Measurements from ENCODE around the gene CERS3.

Gene CERS3

GRCh38 chr15:100528833-100529428 lies at the start of gene CERS3:
CERS3 (minus strand) TSS chr15:100528950; CDS start chr15:100501849, 27,101 bp downstream.
- DNase-seq (ENCODE audit: low read depth in 3 of 3) = no peak

GRCh38 chr15:100573526-100573925 lies 44.8 kb upstream of the CERS3 start:
- DNase-seq (ENCODE audit: low read depth in 3 of 3) = no peak

GRCh38 chr15:100572362-100572983 lies 43.7 kb upstream of the CERS3 start:
- no peak for DNase-seq (ENCODE audit: low read depth in 3 of 3)

DNA sequence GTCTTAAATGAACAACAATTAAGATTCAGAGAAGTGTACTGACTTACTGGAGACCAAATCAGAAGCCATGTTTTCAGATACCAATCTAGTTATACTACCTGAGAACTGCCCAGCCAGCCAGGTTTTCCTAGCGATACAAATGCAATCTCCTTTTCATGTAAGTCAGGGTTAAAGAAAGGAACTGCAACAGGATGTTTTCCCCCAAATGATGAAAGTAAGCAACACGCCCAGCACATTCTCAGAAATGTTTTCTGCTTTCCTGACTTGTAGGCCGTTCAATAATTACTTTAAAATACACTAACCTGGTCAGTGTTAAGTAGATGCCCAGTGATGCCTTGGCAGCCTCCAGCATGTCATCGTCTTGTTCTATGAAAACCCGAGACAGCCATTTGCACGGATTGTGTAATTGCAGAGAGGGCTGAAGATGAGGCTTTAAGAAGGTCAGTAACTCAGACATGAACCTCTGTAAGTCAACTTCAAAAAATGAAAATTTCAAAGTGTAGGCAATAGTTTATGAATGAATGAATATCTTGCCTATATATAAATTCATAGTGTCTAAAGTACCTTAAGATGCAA lies 42.9 kb upstream of the CERS3 start:
- no peak for DNase-seq (ENCODE audit: low read depth in 3 of 3)

DNA sequence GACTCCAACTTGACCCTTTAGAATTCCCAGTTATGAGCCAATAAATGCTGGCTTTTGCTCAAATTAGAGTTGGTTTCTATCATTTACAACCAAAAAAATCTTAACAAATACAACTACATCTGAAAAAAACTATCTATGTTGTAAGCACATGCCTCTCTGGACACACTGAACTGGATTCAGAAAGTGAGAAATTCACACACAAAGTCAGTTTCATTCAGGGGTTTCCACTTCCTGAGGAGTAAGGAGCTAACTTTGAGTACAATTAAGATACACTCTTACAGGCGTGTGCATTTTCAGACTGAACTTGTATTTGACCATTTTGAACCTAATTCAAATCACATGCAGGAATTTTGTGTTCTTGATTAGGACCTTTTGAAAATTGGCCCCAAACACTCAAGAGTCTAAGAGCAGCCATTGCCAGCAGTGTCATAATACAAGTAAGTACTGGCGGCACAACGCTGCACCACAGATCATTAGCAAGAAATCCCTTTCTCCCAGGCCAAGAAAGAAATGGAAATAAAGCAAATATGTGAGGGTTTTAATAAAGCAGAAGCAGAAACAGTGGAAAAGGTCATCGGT lies 42.1 kb upstream of the CERS3 start:
- DNase-seq (ENCODE audit: low read depth in 3 of 3) = no peak

DNA sequence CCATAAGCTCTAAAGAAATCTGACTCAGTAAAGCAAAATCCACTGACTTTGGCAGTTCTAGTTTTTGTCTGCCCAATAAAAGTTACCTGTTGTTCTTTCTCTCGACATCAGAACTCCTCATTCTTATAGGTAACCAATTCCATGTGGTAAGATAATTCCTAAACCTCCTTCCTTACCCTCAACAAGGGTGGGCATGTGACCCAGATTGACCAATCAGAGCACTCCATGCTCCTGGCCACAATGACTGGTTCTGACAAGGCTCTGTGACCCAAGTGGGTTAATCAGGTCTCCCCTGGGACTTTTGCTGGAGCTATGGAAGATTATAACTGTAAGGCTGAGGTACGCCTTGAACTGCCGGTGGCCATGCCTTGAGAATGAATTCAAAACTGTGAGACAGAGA lies 41.5 kb upstream of the CERS3 start:
- no peak for DNase-seq (ENCODE audit: low read depth in 3 of 3)

DNA sequence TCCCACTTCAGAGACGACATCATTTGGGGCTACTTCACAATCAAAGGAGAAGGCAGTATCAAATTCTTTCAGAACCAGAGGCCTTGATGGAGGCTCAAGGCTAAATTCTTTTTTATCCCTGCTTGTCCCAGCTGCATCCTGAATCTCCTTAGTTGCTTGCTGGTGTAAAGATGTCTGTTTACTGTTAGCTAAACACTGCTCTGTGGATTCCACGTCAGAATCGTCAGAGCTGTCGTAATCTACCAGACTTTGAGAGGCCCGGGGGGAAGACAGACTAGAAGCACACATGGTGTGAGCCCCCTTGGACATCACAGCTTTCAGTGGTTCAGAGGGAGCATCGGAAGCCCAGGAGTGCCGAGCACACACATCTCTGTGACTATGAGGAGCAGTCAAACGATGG lies 40.6 kb upstream of the CERS3 start:
- no peak for DNase-seq (ENCODE audit: low read depth in 3 of 3)

- DNase-seq (ENCODE audit: low read depth in 3 of 3) = no peak
Measured at GRCh38 chr15:100566850-100567628, 38.3 kb upstream of the CERS3 start.

- DNase-seq (ENCODE audit: low read depth in 3 of 3) = no peak
Measured at GRCh38 chr15:100565591-100565990, 36.8 kb upstream of the CERS3 start.

GRCh38 chr15:100560323-100560722 lies 31.6 kb upstream of the CERS3 start:
- DNase-seq (ENCODE audit: low read depth in 3 of 3) = no peak

DNA sequence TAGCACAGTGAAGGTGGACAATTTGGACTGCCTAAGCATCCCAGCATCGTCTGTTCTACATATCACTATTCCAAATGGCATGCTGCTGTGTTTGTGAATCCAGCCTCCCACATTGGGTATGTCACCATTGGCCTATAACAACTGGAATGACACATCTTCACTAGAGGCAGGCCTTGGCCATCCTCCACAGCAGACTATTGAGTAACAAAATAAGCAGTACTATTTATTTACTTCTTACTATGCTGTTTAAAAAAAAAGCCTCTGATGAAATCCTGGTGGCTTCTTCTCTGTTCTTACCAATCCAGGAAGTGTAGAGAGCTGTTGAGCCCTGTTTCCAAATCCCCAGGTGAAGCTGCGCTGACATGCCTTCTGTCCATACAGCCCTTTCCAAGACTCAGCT lies 30.6 kb upstream of the CERS3 start:
- DNase-seq (ENCODE audit: low read depth in 3 of 3) = no peak

DNA sequence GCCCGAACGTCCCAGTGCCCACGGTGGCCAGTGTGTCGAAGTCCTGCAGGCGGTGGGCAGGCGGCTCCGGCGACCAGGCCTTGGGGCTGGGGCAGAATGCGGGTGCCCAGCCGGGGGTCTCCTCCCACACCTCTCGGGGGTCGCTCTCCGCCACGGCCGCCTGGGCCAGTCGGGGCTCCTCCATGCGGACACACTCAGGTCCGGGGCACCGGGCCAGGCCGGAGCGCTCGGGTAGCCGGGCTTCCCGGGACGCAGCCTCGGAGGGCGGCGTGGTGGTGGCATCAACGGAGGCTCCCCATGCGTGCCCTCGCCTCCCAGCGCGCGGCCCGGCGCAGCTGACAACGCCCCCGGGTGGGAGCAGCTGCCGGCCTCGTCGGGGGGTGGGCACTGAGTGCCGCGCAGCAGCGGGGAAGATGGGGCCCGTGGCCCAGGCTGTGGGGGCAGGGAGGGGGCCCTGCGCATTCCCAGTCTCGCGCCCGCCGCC lies 30.1 kb upstream of the CERS3 start:
- no peak for DNase-seq (ENCODE audit: low read depth in 3 of 3)

- no peak for DNase-seq (ENCODE audit: low read depth in 3 of 3)
Measured at GRCh38 chr15:100553468-100553867, 24.7 kb upstream of the CERS3 start.

DNA sequence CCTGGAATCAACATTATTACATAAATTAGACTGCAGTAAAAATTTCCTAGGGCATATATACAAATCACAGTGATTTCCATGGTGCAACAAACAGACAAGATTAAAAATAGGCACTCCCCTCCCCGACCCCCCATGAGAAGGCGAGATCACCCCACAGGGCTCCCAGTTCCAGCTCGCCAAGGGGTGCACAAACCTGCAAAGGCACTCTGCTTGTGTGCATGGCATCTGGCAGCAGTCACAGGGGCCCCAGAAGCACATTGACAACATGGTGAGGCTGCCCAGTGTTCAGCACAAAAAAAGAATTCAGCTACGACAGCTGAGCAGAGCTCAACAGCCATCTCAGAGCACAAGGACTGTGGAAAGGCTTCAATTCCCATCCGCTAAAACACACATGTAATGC lies 19.2 kb upstream of the CERS3 start:
- DNase-seq (ENCODE audit: low read depth in 3 of 3) = no peak

GRCh38 chr15:100544946-100545345 lies 16.2 kb upstream of the CERS3 start:
- no peak for DNase-seq (ENCODE audit: low read depth in 3 of 3)

DNA sequence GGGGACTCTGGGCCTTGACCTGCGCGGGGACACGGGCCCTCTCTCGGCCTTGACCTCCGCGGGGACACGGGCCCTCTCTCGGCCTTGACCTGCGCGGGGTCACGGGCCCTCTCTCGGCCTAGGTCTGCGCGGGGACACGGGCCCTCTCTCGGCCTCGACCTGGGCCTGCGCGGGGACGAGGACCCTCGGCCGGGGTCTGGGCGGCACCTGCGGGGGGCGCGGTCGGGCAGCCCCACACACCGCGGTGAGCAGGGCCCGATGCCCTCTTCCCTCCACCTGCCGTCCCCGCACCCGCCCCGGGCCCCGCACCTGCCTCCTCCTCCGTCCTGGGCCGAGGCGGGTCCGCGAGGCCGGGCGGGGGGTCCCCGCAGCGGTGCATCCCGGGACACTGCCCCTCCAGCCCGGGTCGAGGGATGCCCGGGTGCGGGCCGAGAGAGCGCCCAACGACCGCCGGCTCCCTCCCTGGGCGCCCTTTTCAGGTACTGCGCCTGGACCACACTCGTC lies 15.6 kb upstream of the CERS3 start:
- no peak for DNase-seq (ENCODE audit: low read depth in 3 of 3)

- DNase-seq (ENCODE audit: low read depth in 3 of 3) = no peak
Measured at GRCh38 chr15:100542290-100542689, 13.5 kb upstream of the CERS3 start.

GRCh38 chr15:100537331-100537730 lies 8.6 kb upstream of the CERS3 start:
- no peak for DNase-seq (ENCODE audit: low read depth in 3 of 3)

DNA sequence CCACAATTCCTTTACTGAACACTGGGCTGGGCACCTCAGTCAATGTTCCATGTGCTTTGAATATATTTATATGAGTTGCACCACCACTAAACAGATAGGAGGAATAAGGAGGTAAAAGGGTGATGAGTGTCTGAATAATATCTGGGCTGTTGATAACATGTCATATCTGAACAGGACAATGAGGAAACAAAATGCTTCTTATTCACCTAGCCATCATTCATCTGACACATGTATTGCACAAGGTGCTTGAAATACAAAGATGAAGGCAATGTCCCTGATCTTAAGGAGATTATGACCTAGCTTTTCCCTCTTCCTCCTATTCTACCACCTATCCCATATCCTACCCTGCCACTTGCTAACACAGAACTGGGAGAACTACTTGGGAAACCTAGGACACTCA lies 8.0 kb upstream of the CERS3 start:
- DNase-seq (ENCODE audit: low read depth in 3 of 3) = no peak

DNA sequence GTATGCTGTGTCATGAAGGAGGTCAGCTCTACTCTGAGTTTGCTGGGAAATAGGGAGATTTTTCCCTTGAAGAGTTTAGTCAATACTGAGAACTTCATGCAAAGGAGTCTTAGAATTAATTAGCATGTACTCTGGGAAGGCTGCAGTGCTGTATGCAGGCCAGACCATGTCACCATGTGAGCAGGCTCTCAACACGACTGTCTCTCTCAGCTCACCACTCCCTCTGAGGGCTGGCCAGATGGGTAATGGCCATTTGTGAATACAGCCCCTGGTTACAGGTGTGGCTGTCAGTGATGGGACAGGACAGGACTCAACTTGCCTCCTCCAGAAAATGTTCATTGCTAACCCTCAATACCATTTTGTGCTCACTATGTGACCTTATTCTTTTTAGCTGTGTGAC lies 5.1 kb upstream of the CERS3 start:
- DNase-seq (ENCODE audit: low read depth in 3 of 3) = no peak

- DNase-seq (ENCODE audit: low read depth in 3 of 3) = no peak
Measured at GRCh38 chr15:100531823-100532327, 3.1 kb upstream of the CERS3 start.

GRCh38 chr15:100531204-100531603 lies 2.5 kb upstream of the CERS3 start:
- no peak for DNase-seq (ENCODE audit: low read depth in 3 of 3)

Measured in stimulated activated CD4-positive, alpha-beta T cell treated with anti-CD3 and anti-CD28 coated beads, TNF-alpha, amount 100 ng/mL, for 24 hours (primary cell).